SK-MEL-5 (cell line): ENCODE measurements around the gene PTPRR. TPM values are rescaled to one million over a fixed set of nuclear protein-coding genes. Genes with fewer than 3 reads are reported as not detected.

Experiments used
- DNase-seq: peaks from one replicate; pipeline ENCODE4 v3.0.0-alpha.2; 2016; ENCODE audit warnings: low read depth, low spot score
- in situ Hi-C: cut with HindIII; loops from 2 replicates; pipeline ENCODE4 v1.10.0; 2016; ENCODE audit warnings: low sequenced_read_pairs, high pct_unique_total_duplicates, low pct_unique_long_range_greater_than_20kb
- total RNA-seq: library from RNA; depleted of rRNA; stranded (reverse); fragments of >200 nt; shearing (Covaris generic); gene quantifications from 2 replicates; pipeline ENCODE4 v1.2.3, GENCODE V29; 2014

The PTPRR gene
- total RNA-seq, 1 experiment from 2014 or later: 3.9 TPM

DNA sequence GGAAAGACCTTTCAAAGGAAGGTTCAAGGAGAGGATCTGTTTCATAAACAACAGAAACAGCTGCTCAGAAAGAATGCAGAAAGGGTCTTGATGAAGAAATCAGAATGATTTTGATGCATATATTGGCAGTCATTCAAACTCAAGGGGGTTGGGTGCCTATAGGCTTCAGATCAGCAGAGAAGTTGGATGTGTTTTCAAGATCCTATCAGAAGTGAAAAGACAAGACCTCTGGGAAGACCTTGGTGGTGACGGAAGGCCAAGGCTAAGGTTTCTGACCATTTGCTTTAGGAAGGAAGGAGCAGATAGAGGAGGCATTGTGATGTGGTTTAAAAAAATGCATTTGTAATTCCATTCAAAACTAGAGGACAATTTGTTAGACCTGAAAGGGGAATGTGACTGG, 268.1 kb downstream of the PTPRR start:
- in situ Hi-C loops: no loop called here
- DNase-seq: no peak

DNA sequence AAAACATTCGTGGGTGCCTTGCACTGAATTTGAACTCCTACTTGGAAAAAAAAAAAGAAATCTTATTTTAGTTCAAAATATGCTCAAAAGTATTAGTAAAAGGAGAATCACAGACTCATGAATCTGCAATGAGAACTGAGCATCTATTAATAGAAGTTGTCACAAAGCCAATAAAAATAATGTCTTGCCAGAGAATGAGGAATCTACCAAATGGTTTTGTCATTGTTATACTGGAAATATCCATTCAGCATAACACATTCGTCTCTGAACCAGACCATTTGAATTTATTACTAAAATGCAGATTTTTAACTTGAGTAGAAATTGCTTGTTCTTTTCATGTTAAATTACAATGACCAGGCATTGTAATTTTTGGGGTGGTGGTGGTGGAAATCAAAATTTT, 271.7 kb downstream of the PTPRR start:
- in situ Hi-C loops: no loop called here
- no peak for DNase-seq

DNA sequence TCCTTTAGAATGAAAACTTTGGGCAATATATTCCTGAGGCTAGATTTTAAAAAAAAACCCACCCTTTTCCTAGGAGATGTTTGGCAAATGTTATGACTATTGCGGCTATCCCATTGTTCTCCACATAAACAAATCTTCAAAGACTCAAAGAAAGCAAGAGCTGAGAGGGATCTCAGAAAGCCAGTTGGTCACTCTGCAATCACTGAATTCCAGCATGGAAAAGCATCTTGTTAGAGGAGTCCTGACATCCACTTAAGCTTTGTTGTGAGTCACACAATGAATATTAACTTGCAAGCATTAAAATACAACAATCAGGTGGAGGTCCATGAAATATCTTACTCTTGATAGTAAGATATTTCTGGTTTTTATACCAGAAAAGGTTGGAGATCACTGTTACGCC, 272.3 kb downstream of the PTPRR start:
- DNase-seq: no peak
- in situ Hi-C loops: no loop called here

GRCh38 chr12:70646850-70647249, 273.7 kb downstream of the PTPRR start:
- DNase-seq: no peak
- in situ Hi-C loops: no loop called here

GRCh38 chr12:70645494-70646317, 274.8 kb downstream of the PTPRR start:
- in situ Hi-C loops: no loop called here

GRCh38 chr12:70644861-70645260, 275.7 kb downstream of the PTPRR start:
- in situ Hi-C loops: no loop called here
- DNase-seq: no peak

More at GRCh38 chr12:70645494-70646317, 274.8 kb downstream of the PTPRR start:
- peak; percentile 74 for DNase-seq

- DNase-seq: no peak
- in situ Hi-C loops: no loop called here
Measured at GRCh38 chr12:70643939-70644338, 276.6 kb downstream of the PTPRR start.

GRCh38 chr12:70641691-70642090, 278.8 kb downstream of the PTPRR start:
- no peak for DNase-seq
- in situ Hi-C loops: no loop called here

DNA sequence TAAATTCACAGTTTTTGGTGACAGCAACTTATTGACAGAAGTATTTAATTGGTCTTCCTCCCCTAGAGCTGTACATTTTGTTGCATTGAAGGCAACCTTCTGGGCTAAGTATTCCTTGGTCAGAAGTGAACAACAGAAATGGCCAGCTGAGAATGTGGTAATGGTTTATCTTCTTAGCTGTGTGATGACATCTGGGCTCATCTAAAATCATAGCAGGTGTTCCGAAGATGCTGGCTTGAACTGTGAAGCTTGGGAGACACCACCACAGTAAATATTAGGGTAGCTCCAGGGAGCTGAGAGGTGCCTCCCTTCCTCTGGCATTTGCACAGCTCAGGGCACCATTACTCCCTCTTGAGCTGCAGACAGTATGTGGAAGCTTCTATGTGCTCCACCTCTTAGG, 279.6 kb downstream of the PTPRR start:
- in situ Hi-C loops: no loop called here
- DNase-seq: no peak

GRCh38 chr12:70639535-70639934, 281.0 kb downstream of the PTPRR start:
- in situ Hi-C loops: no loop called here
- DNase-seq: no peak

DNA sequence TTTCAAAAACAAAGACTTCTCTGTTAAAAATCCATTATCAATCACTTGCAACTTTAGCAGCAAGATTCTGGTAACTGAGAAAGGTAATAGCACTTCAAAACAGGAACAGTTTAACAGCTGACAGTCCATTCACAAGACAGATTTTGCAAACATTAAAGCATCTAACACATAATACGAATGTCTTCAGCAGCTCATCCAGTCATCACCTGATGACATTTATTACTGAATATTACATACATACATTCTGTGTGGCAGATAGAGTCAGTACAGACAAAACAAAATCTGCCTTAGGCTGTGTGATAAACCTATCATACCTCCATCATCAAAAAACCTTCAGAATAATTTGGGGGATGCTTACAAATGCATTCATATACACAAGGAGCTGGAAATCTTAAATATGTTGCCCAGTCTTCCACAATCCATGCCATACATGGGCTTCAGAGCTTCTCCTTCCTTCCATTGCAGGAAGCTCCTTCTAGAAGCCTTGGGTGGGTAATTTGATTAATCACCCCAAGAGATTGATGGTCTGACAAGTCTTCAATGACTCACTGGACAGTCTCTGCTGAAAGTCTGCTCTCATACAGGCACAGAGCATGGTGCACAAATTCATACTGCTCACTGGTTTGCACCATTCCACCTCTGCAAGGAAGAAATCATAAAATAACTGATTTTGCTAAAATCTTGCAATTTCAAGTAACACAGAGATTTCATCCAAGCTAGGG, 281.7 kb downstream of the PTPRR start:
- in situ Hi-C loops: no loop called here
- DNase-seq: no peak

DNA sequence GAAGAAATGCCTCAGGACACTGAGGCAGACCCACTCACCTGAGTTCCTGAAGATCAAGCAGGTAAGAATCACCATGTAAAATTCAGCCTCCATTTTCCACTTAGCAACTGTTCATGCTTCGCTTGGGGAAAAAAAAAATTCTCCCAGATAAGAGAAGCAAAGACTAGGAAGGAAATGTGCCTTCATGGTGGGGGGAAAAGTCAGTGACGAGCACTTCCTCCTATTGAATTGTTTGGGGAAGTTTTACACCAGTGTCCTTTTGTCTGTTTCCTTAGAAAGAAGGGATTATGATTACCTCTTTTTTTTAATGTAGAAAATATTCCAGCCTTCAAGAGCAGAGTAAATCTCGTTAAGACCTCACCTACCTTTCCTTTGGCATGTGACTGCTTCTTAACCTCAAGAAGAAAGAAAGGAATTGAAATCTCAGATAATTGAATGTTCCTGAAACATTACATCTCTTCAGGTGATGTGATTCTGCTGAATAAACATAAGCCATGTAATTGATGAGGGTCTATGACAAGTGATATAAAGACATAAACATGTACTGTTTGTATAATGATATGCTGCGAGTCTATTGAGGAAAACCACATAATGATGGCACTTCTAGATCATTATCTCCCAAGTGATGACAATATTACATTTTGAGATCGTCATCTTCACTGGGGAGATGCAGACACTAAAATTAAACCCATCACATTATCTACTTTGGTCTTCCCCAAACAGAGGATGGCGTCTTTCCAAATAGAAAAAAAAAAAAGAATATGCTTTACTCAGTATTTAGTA, 283.0 kb downstream of the PTPRR start, which contains the start of gene PTPRB:
PTPRB (minus strand) TSS at position 127 of the 783 bp plus-strand sequence; CDS start at position 93, 34 bp downstream.
- DNase-seq: no peak
- in situ Hi-C loops: no loop called here

DNA sequence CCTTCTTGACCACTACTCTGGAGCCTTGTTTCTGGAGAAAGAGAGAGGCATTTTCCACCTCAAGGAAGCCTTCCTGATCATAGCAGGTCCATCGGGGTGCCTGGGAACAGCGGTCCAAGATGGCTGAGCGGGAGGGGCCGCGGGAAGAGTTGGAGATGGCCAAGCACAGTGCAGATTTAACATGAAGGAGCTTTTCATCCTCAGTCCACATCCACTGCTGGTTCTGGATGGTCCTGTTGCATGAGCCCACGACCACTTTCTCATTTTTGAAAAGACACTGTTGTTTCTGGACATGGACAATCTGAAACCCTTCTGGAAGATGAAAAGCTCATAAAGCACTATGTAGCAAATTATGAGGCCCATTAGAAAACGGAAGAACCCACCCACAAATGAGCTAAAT, 284.8 kb downstream of the PTPRR start:
- DNase-seq: no peak
- in situ Hi-C loops: no loop called here

- no peak for DNase-seq
- in situ Hi-C loops: no loop called here
Measured at GRCh38 chr12:70628701-70629480, 291.6 kb downstream of the PTPRR start.

DNA sequence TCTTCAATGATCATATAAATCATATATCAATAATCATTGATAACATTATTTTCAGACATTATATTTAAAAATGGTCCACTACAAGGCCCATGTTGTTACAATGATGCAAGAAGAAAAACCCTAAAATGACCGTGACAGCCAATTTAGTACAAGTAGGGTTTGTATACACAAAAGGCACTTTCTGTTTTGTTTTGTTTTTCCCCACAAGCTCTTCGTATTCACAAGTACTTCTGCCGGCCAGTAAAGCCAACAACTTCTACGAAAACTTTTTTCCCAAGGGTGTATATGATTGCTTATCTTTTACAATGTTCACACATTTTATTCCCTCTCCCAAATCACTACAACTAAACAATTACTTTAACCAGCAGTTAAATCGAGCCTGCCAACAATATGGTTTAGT, 292.9 kb downstream of the PTPRR start:
- in situ Hi-C loops: no loop called here
- DNase-seq: no peak

DNA sequence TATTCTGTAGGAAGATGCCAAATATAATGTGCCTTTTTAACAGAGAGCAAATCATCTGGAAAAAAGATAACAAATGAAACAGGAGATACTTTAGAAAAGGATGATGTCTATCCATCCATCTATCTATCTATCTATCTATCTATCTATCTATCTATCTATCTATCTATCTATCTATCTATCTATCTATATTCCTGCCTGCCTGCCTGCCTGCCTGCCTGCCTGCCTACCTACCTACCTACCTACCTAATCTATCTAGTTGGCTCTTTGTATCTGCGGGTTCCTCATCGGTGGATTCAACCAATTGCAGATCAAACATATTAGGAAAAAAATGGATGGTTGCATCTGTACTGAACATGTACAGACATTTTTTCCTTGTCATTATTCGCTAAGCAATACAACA, 294.4 kb downstream of the PTPRR start:
- DNase-seq: no peak
- in situ Hi-C loops: no loop called here

- in situ Hi-C loops: no loop called here
- DNase-seq: no peak
Measured at GRCh38 chr12:70619471-70620152, 300.9 kb downstream of the PTPRR start.
